Measurements from ENCODE around the gene ATP11A.
"Not testable (repeated sequence)": the region's sequence is repeated elsewhere in the genome, so short reads cannot be mapped to it uniquely, and the experiment has no call there.

The ATP11A gene

DNA sequence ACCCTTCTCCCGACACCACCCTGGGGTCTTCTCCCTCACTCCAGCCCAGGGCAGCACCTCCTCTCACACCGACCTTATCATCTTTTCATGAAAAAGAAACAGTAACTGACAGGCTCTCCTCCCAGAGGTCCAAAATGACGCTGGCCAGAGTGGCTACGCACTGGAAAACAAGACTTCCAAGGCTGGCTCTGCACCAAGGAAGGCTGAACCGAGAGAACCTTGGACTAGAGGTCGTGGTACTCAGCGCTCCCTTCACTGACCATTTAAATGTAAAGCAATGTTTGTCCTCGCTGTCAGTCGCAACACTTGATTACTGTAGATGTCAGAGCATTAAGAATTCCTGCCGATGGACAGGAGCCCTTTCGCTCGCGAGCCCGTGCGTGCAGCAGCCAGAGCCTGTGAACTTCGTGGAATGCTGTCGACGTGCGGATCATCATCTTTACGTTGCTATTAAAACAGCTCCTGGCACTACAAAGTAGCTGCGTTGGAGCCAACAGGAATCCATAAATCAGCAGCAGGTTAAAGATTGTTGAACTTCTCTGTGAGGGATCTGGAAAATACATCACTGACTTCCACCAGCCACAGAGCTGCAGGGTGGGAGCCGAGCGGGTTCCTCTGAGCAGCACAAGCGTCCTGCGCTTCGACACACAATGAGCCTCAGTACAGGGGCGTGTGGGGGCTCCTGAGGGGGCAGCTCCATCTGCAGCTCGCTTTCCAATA, 153.7 kb downstream of the ATP11A start:
- no peak for FAIRE-seq

DNA sequence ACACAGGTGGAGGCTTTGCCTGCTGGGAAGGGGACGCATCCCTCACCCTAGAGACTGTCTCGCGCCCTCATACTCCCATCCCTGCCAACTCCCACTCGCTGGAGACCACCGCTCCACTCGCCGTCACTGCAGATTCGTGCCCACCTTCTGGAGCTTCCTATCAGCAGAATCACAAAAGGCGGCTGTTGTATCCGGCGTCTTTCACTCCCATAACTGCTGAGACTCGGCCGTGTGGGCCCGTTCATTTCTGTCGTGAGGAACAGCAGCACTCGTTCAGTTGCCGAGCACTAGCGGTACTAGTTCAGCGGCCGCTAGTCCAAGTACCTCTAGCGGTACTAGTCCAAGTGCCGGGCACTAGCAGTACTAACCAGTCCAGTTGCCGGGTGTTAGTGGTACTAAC, 154.6 kb downstream of the ATP11A start:
- FAIRE-seq, result no peak

DNA sequence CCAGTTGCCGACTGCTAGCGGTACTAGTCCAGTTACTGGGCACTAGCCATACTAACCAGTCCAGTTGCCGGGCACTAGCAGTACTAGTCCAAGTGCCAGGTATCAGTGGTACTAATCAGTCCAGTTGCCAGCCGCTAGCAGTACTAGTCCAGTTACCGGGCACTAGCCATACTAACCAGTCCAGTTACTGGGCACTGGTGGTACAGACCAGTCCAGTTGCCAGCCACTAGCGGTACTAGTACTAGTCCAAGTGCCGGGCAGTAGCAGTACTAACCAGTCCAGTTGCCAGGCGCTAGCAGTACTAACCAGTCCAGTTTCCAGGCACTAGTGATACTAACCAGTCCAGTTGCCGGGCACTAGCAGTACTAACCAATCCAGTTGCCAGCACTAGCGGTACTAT, 155.0 kb downstream of the ATP11A start:
- FAIRE-seq, result no peak

DNA sequence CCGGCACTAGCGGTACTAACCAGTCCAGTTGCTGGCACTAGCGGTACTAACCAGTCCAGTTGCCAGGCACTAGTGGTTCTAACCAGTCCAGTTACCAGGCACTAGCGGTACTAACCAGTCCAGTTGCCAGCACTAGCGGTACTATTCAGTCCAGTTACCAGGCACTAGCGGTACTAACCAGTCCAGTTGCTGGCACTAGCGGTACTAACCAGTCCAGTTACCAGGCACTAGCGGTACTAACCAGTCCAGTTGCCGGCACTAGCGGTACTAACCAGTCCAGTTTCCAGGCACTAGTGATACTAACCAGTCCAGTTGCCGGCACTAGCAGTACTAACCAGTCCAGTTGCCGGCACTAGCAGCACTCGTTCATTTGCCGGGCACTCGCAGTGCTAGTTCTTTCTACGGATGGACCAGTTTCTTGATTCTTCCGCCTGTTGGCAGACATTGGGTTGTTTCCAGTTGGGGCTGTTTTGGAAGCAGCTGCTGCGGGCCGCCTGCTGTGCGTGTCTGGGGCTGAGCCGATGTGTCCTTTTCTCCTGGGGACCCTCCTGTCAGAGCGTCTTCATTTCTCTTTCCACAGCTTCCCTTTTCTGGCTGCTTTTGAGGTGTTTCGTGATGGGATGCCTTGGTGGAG, 155.8 kb downstream of the ATP11A start:
- no peak for FAIRE-seq

DNA sequence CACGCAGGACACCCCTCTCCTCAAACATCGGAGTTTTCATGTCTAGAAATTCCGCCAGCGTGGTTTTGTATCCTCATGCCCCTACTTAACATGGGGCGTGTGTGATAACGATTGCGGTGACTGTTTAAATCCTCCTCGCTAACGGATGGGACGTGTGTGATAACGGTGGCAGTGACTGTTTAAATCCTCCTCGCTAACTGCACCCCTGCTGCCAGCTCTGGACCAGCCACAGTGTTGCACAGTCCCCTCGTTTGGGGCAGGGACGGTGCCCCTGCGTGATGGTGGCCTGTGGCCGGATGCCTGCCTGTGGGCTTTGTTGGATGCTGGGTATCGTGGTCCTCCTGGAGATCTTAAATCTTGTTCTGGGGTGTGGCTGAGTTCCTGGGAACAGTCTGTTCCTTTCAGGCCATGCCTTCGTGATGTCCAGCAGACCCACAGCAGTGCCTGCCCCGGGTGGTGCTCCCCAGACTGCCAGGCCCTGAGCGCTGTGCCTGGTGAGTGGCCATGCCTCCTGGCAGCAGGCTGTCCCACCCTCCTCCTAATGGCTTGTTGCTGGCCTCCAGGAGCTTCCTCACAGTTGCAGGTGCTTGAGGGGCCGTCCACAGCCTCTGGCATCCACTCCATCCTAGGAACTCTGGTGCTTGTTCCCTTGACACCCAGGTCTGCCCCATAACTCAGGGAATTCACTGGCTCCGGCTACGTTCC, 156.7 kb downstream of the ATP11A start:
- no peak for FAIRE-seq

DNA sequence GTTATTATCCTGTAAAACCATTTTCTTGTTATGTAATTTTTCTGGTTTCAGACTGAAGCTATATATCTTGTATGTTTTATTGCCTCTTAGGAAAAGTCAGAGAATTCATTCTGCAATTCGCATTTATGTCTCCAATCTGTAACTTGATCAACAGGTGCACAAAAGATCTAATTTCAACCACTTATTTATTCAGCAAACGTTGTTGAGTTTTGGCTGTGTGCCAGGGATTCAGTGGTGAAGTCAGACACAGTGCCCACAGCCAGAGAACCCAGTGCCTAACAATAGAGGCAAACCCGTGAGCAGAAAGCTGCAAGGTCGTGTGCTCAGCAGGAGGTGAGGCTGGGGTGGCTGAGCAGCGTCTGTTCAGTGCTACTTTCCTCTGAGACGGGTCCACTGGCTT, 159.7 kb downstream of the ATP11A start:
- no peak for FAIRE-seq

DNA sequence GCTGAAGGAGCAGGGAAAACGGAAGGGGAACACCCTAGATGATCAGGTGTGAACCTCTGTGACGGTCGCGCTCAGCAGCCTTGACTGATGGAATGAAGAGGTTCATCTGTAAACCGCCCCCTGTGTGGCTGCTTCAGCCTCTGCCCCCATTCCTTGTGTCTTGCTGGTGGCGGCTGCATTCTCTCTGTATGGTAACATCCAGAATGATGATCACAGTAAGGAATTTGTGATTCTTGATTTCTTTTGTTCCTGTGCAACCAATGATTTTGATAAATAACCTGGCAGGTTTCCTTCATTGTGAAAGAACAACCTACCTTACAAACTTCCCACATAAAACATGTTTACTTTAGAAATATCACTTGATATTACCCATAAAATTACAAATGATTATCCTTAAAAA, 160.4 kb downstream of the ATP11A start:
- no peak for FAIRE-seq

DNA sequence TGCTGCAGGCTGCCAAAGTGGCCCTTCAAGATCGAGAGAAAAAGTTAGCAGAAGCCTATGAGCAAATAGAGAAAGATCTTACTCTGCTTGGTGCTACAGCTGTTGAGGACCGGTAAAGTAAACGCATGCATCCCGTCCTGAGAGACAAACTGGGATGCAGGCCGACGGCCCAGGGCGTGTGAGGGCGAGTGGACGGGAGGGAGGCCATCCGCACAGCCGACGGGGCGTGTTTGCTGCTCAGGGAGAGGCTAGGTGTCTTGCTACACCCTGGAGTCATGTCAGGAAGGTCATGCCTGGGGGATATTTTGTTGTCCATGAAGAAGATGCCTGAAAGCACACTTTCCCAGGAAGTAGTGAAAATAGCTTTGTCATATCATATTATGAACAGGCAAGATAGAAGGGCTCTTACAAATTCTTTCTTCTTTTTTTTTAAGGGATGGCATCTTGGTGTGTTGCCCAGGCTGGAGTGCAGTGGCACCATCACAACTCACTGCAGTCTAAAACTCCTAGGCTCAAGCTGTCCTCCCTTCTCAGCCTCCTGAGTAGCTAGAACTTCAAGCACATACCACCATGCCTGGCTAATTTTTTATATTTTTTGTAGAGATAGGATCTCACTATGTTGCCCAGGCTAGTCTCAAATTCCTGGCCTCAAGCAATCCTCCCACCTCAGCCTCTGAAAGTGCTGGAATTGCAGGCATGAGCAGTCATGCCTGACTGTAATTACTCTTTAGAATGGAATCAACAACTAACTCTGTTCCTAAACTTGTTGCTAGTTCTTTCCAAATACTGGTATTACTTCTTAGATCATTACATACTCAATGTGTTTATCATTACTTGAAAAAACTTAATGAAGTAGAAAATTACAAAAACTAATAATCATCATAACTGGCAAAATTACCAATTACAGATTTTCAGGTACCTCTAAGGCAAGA, 161.5 kb downstream of the ATP11A start:
- no peak for FAIRE-seq

DNA sequence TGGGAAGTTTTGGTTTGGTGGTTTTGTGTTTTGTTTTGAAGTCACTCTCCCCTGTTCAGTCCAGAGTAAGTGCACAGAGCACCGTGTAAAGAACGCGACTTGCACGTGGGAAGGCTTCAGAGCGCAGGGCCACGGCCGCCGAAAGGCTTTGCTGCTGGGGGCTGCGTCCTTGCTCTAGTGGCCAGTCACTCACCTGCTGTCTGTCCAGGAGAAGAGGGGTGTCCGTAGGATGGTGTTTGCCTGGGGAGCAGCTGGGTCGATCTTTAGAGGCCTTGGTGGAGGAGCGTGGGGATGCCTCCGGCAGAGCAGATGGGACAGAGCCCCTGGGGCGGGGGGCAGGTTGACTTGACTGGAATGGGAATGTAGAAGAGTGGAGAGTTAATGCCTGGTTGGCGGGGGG, 162.6 kb downstream of the ATP11A start:
- no peak for FAIRE-seq

DNA sequence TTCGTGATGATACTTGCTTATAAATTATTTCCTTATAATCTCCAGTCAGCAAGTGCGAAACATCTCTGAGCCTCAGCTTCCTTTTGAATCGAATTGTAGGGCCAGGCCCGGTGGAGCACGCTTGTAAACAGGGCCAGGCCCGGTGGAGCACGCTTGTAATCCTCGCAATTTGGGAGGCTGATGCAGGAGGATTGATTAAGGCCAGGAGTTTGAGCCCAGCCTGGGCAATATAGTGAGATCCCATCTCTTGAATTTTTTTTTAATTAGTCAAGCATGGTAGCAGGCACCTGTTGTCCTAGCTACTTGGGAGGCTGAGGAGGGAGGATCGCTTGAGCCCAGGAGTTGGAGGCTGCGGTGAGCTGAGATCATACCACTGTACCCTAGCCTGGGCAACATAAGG, 163.0 kb downstream of the ATP11A start:
- FAIRE-seq, result no peak

DNA sequence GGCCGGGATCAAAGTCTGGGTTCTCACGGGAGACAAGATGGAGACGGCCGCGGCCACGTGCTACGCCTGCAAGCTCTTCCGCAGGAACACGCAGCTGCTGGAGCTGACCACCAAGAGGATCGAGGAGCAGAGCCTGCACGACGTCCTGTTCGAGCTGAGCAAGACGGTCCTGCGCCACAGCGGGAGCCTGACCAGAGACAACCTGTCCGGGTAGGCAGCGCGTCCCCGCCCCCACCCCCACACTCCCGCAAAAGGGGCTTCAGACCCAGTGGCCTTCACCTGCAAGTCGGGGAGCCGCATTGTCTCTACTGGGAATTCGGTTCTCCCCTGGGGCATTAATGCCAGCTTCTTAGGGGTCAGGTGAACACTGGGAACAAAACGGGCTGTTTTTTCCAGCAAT, 164.5 kb downstream of the ATP11A start:
- no peak for FAIRE-seq

DNA sequence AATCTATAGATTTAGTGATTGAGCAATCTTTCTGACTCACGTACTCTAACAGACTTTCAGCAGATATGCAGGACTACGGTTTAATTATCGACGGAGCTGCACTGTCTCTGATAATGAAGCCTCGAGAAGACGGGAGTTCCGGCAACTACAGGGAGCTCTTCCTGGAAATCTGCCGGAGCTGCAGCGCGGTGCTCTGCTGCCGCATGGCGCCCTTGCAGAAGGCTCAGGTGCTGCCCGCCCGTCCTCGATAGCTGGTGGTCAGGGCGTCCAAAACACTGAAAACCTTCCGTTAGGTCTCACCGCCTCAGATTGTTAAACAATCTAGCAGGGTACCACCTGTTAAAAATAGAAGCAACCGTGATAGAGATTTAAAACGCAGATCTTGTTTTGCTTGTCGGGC, 166.0 kb downstream of the ATP11A start:
- no peak for FAIRE-seq

DNA sequence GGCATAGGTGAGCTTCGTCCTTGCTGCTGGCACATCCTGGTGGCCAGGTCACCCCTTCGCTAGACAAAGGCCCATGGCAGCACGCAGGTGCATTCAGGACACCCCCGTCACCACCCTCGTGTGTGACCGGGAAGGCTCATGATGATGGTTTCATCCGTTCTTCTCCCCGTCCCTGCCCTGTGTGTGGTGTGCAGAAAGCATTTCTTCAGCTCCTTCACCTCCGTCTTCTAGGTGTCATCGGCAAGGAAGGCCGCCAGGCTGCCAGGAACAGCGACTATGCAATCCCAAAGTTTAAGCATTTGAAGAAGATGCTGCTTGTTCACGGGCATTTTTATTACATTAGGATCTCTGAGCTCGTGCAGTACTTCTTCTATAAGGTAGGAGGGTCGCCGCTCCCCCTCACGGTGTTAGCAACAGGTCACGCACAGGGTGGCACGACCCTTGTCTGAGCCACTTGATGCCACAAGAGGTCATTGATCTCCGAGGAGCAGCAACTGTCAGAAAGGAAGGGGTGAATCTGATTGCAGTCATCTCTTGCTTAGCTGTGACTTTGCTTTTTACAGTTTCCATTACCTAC, 168.2 kb downstream of the ATP11A start:
- FAIRE-seq, result no peak

DNA sequence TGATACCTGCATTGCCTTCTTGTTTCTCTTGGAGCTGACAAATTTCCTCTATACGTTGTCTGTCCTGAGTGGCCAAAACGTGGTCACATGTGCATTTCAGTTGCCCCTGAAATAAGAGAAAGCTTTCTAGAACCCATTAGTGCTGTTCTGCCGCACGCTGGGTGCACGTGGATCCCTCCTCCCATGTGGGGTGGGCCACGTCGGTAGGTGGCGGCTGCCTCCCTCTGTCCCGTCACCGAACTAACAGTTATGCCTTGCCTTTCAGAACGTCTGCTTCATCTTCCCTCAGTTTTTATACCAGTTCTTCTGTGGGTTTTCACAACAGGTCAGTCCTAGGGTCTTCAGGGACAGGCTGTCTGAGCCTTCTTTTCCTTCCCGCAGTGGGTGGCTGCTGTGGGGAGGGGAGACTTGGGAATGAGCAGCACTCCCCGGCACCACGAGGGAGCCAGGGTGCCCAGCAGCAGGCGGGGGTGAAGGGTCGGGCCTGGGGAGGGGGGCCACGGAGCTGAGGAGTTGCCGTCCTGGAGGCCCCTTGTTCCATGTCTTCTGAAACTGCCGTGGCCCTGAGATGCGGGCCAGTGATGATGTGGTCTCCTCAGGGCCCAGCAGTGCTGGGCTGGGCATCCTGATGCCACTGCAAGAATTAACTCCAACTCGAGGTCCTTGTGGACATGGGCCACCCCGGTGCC, 169.4 kb downstream of the ATP11A start:
- FAIRE-seq, result no peak

DNA sequence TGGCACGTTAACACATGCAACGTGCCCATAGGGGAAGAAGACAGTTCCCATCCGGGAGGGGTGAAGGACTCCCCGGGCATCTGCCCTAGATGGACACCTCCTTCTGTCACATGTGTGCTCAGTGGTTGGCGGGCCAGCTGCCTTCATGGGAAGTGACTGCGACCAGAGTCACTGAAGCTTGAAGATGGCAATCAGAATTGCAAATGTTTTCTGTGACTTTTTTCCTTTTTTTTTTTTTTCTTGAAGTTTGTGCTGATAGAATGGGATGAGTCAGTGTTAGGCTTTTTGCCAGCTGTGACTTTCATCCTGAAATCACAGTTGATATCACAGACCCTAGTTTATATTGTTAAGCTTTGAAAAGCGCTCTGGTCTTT, 170.0 kb downstream of the ATP11A start:
- FAIRE-seq, result no peak

DNA sequence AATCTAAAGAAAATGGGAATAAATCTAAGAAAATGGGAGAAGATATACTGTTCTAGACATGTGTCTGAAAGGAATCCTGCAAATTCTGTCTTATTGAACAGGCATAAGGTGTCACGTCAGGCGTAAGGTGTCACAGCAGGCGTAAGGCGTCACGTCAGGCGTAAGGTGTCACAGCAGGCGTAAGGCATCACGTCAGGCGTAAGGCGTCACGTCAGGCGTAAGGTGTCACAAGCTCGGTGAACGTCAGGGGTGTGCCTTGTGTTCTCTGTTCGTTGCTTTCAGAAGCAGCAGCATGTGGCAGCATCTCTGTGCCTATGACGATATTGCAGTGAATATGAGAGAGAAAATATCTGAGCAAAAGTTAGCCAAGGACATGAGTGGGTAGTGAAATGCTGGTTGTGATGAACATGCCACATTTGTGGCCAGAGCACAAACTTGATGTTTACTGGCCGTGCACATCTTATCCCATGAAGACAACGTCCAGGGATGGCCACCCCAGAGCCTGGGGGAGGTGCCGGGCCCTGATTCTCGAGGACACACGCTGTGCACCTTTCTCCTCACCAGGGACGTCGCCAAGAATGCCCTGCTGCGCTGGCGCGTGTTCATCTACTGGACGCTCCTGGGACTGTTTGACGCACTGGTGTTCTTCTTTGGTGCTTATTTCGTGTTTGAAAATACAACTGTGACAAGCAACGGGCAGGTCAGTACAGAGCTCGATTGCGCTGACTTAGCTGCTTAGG, 172.2 kb downstream of the ATP11A start:
- no peak for FAIRE-seq

DNA sequence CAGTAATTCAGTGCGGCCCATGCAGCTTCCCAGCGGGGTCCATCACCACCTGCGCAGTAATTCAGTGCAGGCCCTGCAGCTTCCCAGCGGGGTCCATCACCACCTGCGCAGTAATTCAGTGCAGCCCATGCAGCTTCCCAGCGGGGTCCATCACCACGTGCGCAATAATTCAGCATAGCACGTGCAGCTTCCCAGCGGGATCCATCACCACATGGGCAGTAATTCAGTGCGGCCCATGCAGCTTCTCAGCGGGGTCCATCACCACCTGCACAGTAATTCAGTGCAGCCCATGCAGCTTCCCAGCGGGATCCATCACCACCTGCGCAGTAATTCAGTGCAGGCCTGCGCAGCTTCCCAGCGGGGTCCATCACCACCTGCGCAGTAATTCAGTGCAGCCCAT, 173.5 kb downstream of the ATP11A start:
- not testable (repeated sequence) for FAIRE-seq

DNA sequence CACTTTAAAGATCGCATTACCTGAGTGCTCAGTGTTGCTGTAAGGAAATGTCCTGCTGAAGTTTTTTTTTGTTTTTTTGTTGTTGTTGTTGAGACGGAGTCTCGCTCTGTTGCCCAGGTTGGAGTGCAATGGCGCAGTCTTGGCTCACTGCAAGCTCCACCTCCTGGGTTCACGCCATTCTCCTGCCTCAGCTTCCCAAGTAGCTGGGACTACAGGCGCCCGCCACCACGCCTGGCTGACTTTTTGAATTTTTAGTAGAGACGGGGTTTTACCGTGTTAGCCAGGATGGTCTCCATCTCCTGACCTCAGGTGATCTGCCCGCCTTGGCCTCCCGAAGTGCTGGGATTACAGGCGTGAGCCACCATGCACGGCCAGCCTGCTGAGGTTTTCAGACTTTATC, 175.6 kb downstream of the ATP11A start:
- FAIRE-seq, result not testable (repeated sequence)

DNA sequence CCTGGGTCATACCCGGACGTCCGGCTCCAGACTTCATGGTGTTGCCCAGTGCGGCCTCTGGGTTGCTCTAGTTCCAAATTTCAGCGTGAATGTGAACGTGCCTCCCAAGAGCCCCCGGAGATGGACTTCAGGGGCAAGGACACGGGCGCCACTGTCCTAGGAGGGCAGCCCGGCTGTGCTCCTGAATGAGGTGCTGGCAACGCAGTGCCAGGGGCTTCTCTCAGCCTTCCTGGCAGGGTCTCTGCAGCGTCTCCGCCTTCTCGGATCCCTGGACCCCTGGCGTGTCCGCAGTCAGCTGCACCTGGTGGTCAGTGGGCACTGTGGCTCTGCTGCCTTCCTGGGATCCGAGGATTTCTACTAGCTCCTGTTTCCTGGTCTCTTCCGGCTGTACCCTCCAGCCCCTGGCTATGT, 177.5 kb downstream of the ATP11A start:
- FAIRE-seq, result no peak

DNA sequence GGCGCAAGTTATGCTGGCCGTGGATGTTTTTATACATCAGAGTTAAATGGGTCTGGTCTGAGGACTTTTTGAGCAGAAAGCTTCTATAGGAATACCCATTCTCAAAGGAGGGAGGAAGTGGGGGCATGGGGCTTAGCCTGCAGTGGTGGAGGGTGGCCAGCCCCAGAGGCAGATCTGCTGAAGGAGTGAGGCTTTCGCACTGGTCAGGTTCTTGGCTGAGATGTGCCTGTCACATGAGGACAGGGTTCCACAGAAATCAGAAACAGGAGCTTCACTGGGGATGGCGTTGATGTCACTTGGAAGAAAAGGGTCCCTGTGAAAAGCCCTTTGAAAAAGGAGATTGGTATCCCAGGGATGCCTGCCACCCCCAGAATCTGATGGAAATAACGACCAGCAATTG, 178.5 kb downstream of the ATP11A start:
- FAIRE-seq, result no peak
